ENCODE measurements around the gene ABCG8. TPM values are rescaled to one million over a fixed set of nuclear protein-coding genes. Genes with fewer than 3 reads are reported as not detected.

The ABCG8 gene
- not detected for total RNA-seq

DNA sequence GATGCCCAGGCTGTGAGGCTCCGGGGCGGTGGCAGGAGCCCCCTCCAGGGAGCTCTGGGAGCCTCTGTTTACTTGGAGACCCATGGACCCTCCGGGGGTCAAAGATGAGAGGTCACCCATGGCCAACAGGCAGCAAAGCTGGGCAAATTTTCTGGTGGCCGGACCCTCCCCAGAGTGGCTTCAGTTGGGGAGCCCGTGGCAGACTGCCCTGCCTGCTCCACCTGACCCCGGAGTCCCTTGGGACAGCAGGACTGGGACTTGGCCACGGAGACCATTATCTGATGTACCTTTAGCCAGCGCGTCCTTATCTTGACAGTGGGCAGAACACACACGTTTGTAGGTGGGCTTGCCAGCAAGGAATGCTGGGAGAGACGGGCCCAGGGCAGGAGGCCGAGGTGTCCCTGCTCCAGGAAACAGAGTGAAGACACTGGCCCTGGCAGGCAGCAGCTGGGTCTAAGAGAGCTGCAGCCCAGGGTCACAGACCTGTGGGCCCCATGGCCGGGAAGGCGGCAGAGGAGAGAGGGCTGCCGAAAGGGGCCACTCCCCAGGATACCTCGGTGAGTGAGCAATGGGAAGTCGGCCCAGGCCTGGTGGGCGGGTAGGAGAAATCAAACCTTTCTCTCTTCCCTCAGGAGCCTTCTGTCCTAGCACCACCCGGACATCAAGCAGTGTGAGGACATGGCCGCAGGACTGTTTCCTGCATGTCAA is at the start of gene ABCG8, which contains the start of gene ABCG5:
TSS of gene ABCG8 (plus strand) at position 412 of the 708 bp plus-strand sequence. CDS start at position 495, 83 bp downstream.
TSS of gene ABCG5 (minus strand) at position 280 of the 708 bp plus-strand sequence. CDS start at position 120, 160 bp downstream.
- Histone ChIP-seq H3K27ac (replicated peaks in 1 of 4) (no peak within 1 kb of the TSS), H3K4me1 (no peaks in the 10 kb centered on the region), H3K36me3 (no peaks in the 10 kb centered on the region), H3K27me3 (peaks cover 0 to 3% (median 0%) of the 10 kb centered on the region in 4 donors), H3K9me3 (no peaks in the 10 kb centered on the region), H3K4me3 (no peak within 1 kb of the TSS)
- DNase-seq (ENCODE audit: extremely low spot score) = peak; percentile 79
- 90% methylated on average over 7 of the region's 20 CpGs for WGBS
- intact Hi-C loops (cut with DNase I) = no loop called here
- no peak for TF ChIP-seq EP300 (IDR thresholded peaks at IDR 0.05)
- no peak for TF ChIP-seq POLR2AphosphoS5 (IDR thresholded peaks at IDR 0.05)
- TF ChIP-seq, protein P1, sequence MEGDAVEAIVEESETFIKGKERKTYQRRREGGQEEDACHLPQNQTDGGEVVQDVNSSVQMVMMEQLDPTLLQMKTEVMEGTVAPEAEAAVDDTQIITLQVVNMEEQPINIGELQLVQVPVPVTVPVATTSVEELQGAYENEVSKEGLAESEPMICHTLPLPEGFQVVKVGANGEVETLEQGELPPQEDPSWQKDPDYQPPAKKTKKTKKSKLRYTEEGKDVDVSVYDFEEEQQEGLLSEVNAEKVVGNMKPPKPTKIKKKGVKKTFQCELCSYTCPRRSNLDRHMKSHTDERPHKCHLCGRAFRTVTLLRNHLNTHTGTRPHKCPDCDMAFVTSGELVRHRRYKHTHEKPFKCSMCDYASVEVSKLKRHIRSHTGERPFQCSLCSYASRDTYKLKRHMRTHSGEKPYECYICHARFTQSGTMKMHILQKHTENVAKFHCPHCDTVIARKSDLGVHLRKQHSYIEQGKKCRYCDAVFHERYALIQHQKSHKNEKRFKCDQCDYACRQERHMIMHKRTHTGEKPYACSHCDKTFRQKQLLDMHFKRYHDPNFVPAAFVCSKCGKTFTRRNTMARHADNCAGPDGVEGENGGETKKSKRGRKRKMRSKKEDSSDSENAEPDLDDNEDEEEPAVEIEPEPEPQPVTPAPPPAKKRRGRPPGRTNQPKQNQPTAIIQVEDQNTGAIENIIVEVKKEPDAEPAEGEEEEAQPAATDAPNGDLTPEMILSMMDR (IDR thresholded peaks at IDR 0.05) = no peak
- TF ChIP-seq POLR2A (IDR thresholded peaks at IDR 0.05; ENCODE audit: low read depth) = no peak

DNA sequence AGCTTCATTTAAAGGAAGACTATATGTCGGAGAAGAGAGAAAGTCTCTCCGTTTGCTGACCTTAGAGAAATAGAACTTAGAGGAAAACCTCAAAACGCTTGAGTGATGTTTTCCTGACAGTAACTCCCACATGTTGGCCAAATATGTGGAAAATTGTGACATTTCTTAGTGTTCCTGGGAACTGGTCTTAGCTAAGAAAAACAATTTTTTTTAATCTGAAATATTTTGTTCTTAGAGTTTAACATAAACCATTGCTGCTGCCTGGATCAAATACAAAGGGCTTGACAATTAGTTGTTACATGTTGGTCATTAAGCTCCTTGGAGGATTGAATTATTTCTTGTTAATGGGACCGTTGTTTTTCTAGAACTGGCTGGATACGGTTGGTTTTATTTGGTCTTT is 48.6 kb upstream of the ABCG8 start:
- WGBS = 36% methylated on average over 5 of the region's 5 CpGs
- H3K4me3 ChIP-seq = no peak overlapping the region
- peak overlapping the region; percentile 42 to 64 (median 55) for H3K27ac ChIP-seq (replicated peaks in 1 of 4)
- intact Hi-C loops (cut with DNase I) = no loop called here
- H3K9me3 ChIP-seq = no peaks in the 10 kb centered on the region
- DNase-seq (ENCODE audit: extremely low spot score) = no peak
- H3K4me1 ChIP-seq = peaks cover 0 to 52% (median 23%) of the 10 kb centered on the region in 4 donors
- H3K36me3 ChIP-seq = peaks cover 0 to 48% (median 18%) of the 10 kb centered on the region in 4 donors
- no peaks in the 10 kb centered on the region for H3K27me3 ChIP-seq
- TF ChIP-seq, protein P1 (IDR thresholded peaks at IDR 0.05) = no peak
- TF ChIP-seq EP300 (IDR thresholded peaks at IDR 0.05) (no peak), POLR2A (IDR thresholded peaks at IDR 0.05; ENCODE audit: low read depth) (no peak), POLR2AphosphoS5 (IDR thresholded peaks at IDR 0.05) (no peak)

DNA sequence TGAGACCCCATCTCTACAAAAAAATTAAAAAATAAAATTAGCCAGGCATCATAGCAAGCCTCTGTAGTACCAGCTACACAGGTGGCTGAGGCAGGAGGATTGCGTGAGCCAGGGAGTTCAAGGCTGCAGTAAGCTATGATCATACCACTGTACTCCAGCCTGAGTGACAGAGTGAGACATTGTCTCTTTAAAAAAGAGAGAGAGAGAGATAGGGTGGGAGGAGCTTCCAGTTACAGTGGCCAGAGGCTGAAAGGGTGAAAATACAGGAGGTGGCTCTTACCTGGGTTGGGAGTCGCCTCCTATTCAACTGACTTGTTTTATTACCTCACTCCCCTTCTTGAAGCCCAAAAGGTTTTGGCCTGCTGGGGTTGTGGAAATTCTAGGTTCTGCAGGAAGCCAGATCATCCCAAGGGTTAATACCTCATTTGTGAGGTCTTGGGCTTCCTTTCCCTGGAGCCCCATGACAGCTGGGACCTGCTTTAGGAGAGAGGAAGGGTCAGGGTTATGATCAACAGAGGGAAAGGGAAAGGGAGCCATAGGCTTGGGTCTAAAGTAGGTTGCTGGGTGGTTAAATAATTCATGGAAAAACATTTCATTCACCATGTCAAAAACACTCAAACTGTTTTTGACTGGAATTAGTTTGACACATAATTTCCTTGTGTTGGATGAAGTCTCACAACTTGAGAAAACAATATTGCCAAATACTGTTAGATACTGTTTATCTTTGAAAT is 47.6 kb upstream of the ABCG8 start:
- Histone ChIP-seq H3K27me3 (no peaks in the 10 kb centered on the region), H3K4me1 (peaks cover 0 to 52% (median 23%) of the 10 kb centered on the region in 4 donors), H3K9me3 (no peaks in the 10 kb centered on the region), H3K36me3 (peaks cover 0 to 50% (median 16%) of the 10 kb centered on the region in 4 donors), H3K4me3 (no peak overlapping the region), H3K27ac (replicated peaks in 1 of 4) (peak overlapping the region; percentile 42 to 64 (median 55))
- intact Hi-C loops (cut with DNase I) = no loop called here
- TF ChIP-seq POLR2A (IDR thresholded peaks at IDR 0.05; ENCODE audit: low read depth) = no peak
- no peak for TF ChIP-seq POLR2AphosphoS5 (IDR thresholded peaks at IDR 0.05)
- TF ChIP-seq EP300 (IDR thresholded peaks at IDR 0.05) = no peak
- TF ChIP-seq, protein P1 (IDR thresholded peaks at IDR 0.05) = no peak
- no peak for DNase-seq (ENCODE audit: extremely low spot score)
- WGBS = 96% methylated on average over 2 of the region's 2 CpGs

DNA sequence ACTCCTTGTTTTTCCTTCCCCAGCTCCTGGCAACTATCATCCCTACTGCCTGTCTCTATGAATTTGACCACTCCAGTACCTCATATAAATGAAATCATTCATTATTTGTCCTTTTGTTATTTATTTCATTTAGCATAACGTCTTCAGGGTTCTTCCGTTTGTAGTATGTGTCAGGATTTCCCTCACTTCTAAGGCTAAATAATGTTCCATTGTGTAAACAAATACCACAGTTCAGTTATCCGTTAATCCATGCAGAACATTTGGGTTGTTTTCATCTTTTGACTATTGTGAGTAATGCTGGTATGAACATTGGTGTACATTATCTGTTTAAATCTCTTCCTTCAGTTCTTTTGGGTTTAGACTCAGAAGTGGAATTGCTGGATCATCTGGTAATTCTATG is 46.1 kb upstream of the ABCG8 start:
- DNase-seq (ENCODE audit: extremely low spot score) = no peak
- Histone ChIP-seq H3K36me3 (peaks cover 0 to 48% (median 20%) of the 10 kb centered on the region in 4 donors), H3K9me3 (no peaks in the 10 kb centered on the region), H3K27ac (replicated peaks in 1 of 4) (no peak overlapping the region), H3K27me3 (no peaks in the 10 kb centered on the region), H3K4me1 (peaks cover 0 to 50% (median 23%) of the 10 kb centered on the region in 4 donors), H3K4me3 (no peak overlapping the region)
- intact Hi-C loops (cut with DNase I) = no loop called here
- WGBS = 42% methylated on average over 3 of the region's 3 CpGs
- TF ChIP-seq POLR2AphosphoS5 (IDR thresholded peaks at IDR 0.05) (no peak), EP300 (IDR thresholded peaks at IDR 0.05) (no peak), POLR2A (IDR thresholded peaks at IDR 0.05; ENCODE audit: low read depth) (no peak)
- TF ChIP-seq, protein P1 (IDR thresholded peaks at IDR 0.05) = no peak

Data from esophagus muscularis mucosa (tissue), 4 donors.